Kidney epithelial cell (primary cell): ENCODE results near the gene CELSR1. TPM values are rescaled to one million over a fixed set of nuclear protein-coding genes. Genes with fewer than 3 reads are reported as not detected.
"Not testable (repeated sequence)": the region's sequence is repeated elsewhere in the genome, so short reads cannot be mapped to it uniquely, and the experiment has no call there.

Experiments
- DNase-seq: peaks from one replicate; pipeline ENCODE4 v3.0.0-alpha.2; 2010; ENCODE audit warnings: low read depth
- H3K27me3 ChIP-seq: 2 replicates; pipeline ENCODE4 v1.6.0; 2011; ENCODE audit warnings: low read length; ENCODE audit not compliant: control insufficient read depth, insufficient read depth
- H3K36me3 ChIP-seq: 2 replicates; pipeline ENCODE4 v1.5.1; 2011; ENCODE audit warnings: low read length; ENCODE audit not compliant: control insufficient read depth, insufficient read depth
- H3K4me3 ChIP-seq: 2 replicates; pipeline ENCODE4 v1.5.1; 2011; ENCODE audit warnings: low read depth, mild to moderate bottlenecking, control low read depth, low read length
- CTCF ChIP-seq: IDR thresholded peaks from 2 replicates; pipeline ENCODE4 v1.5.1; 2011; ENCODE audit warnings: mild to moderate bottlenecking, moderate library complexity, low read length, control low read depth, inconsistent platforms; ENCODE audit not compliant: insufficient read depth, poor library complexity, severe bottlenecking
- total RNA-seq: library from RNA; depleted of rRNA; stranded (reverse); fragments of >200 nt; gene quantifications from 2 replicates; pipeline ENCODE4 v1.2.3, GENCODE V29; 2015

Gene CELSR1
- total RNA-seq, 1 donor from 2014 or later: 180 TPM

GRCh38 chr22:46405901-46406300 is 131.5 kb downstream of the CELSR1 start:
- no peak for TF ChIP-seq CTCF
- H3K36me3 ChIP-seq: no peaks in the 10 kb centered on the region
- H3K4me3 ChIP-seq: no peak overlapping the region
- H3K27me3 ChIP-seq: no peaks in the 10 kb centered on the region
- DNase-seq: no peak

GRCh38 chr22:46403880-46404279 is 133.5 kb downstream of the CELSR1 start:
- DNase-seq, H3K36me3 ChIP-seq, H3K27me3 ChIP-seq, H3K4me3 ChIP-seq: not testable (repeated sequence)

GRCh38 chr22:46402505-46402904 is 134.9 kb downstream of the CELSR1 start:
- no peaks in the 10 kb centered on the region for H3K27me3 ChIP-seq
- H3K4me3 ChIP-seq: no peak overlapping the region
- H3K36me3 ChIP-seq: no peaks in the 10 kb centered on the region
- TF ChIP-seq CTCF: no peak
- DNase-seq: no peak

GRCh38 chr22:46401370-46401769 is 136.1 kb downstream of the CELSR1 start:
- Histone ChIP-seq H3K4me3 (no peak overlapping the region), H3K36me3 (peaks cover 1% of the 10 kb centered on the region), H3K27me3 (no peaks in the 10 kb centered on the region)
- no peak for TF ChIP-seq CTCF
- DNase-seq: no peak

DNA sequence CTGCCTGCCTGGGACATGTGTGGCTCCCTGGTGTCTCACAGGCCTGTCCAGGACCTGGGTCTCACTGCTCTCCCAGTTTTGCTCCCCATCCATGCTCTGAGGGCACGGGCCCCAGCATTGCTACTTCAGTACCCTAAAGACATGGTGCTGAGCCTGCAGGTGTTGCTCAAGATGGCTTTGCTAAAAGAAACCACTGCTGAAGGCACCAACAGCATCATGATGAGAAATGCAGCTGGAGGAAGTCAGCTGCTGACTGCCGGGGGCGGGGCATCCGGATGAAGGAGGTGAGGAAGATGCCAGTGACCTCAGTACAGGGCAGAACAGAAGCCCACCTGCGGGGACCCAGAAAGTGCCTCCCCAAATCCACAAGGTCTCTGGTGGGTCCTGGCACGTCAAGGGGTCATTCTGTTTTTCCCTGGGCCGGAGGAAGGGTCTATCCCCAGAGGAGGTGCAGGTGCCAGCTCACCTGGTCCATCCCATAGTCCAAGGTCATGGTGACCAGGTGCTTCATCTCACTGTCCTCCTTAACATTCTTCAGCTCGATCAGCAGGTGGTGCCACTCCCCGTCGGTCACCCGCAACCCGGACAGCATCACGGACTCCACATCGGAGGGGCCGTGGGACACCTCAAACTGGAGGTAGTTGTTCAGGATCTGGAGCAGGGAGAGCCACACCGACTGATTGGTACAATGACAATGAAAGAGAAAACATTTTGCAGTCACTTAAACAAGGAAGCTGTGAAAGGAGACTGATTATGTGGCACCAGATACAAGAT is 138.0 kb downstream of the CELSR1 start:
- Histone ChIP-seq H3K36me3 (peaks cover 1% of the 10 kb centered on the region), H3K27me3 (no peaks in the 10 kb centered on the region), H3K4me3 (no peak overlapping the region)
- DNase-seq: no peak
- no peak for TF ChIP-seq CTCF

DNA sequence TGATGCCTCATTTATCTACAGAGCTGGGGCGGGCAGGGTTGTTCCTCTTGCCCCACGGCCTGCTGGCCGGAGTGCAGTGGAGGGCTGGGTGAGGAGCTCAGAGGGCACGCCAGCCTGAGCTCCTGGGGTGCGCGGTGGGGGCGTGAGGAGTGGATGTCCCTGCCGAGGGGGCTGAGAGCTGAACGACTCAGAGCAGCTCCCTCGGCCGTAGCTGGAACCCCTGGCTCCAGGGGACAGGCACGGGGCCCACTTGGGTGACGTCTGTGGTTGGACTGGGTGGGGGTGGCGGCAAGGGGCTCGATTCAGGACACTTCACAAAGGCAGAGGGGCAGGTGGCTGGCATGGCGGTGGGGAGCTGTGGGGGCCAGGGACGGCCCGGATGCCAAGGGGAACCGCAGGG is 139.5 kb downstream of the CELSR1 start:
- DNase-seq: no peak
- no peaks in the 10 kb centered on the region for H3K27me3 ChIP-seq
- H3K4me3 ChIP-seq: no peak overlapping the region
- no peak for TF ChIP-seq CTCF
- H3K36me3 ChIP-seq: peaks cover 1% of the 10 kb centered on the region
